ENCODE results near the gene ABCF2.

DNA sequence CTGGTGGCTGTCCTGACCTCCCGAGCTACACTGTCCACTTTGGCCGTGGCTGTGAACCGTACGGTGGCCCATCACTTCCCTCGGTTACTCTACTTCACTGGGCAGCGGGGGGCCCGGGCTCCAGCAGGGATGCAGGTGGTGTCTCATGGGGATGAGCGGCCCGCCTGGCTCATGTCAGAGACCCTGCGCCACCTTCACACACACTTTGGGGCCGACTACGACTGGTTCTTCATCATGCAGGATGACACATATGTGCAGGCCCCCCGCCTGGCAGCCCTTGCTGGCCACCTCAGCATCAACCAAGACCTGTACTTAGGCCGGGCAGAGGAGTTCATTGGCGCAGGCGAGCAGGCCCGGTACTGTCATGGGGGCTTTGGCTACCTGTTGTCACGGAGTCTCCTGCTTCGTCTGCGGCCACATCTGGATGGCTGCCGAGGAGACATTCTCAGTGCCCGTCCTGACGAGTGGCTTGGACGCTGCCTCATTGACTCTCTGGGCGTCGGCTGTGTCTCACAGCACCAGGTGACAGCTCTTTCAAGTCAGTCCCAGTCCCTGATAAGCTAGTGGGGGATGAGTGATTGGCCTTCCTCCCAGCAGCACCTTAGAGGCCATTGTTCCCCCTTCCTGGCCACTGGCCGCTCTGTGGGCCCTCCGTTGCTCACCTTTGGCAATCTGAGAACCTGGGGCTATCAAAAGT, 8.2 kb upstream of the ABCF2 start:
- TF ChIP-seq GATA3 (IDR thresholded peaks at IDR 0.05; ENCODE audit: low read depth, low read length) = no peak
- no peak for TF ChIP-seq GATA2 (IDR thresholded peaks at IDR 0.05; ENCODE audit: low read depth, low read length)

Data from SH-SY5Y (cell line).